Naive thymus-derived CD4-positive, alpha-beta T cell (primary cell): ENCODE measurements around the gene BTBD2. TPM values are rescaled to one million over a fixed set of nuclear protein-coding genes. Genes with fewer than 3 reads are reported as not detected.

Source experiments
- ATAC-seq: fragments of 150-1000 bp; cut with Tn5 transposase; 2 replicates; pipeline ENCODE4 v1.10.0; 2021; ENCODE audit warnings: mild to moderate bottlenecking, moderate library complexity
- CTCF ChIA-PET: fragments of 350-600 bp; sonication (Branson Sonifier 250); formaldehyde crosslinking; loops from one replicate; lab custom pipeline; 2021; ENCODE audit warnings: antibody characterized with exemption; lab: Charles Lee
- POLR2A ChIA-PET: fragments of 350-600 bp; sonication (Branson Sonifier 250); formaldehyde crosslinking; loops from one replicate; lab custom pipeline; 2021; ENCODE audit warnings: antibody characterized with exemption, inconsistent platforms; lab: Charles Lee
- DNase-seq, 9 donors: peaks; one replicate each; pipeline versions ENCODE4 v3.0.0 to v3.0.0-alpha.2; 2020 to 2022; ENCODE audit warnings: mixed read lengths in 1 of 9
- H3K27ac ChIP-seq: one replicate; pipeline ENCODE4 v1.7.0; 2013; ENCODE audit warnings: mild to moderate bottlenecking, low read depth, low read length, moderate library complexity
- H3K27me3 ChIP-seq, 2 donors: one replicate each; pipeline ENCODE4 v1.7.0; 2013; ENCODE audit warnings: low read length in 2 of 2, mild to moderate bottlenecking in 2 of 2, moderate library complexity in 2 of 2; ENCODE audit not compliant: control insufficient read depth in 2 of 2, insufficient read depth in 2 of 2
- H3K36me3 ChIP-seq, 3 experiments: 1 replicate in 2 of 3; 2 replicates in 1 of 3; pipeline ENCODE4 v1.7.0; 2013; ENCODE audit warnings: low read length in 3 of 3, mild to moderate bottlenecking in 3 of 3, moderate library complexity in 1 of 3; ENCODE audit not compliant: insufficient read depth in 3 of 3, control insufficient read depth in 2 of 3
- H3K4me1 ChIP-seq, 2 donors: one replicate each; pipeline ENCODE4 v1.7.0; 2013; ENCODE audit warnings: low read length in 2 of 2, mild to moderate bottlenecking in 2 of 2, moderate library complexity in 1 of 2; ENCODE audit not compliant: control insufficient read depth in 2 of 2, insufficient read depth in 2 of 2
- H3K4me3 ChIP-seq: 2 replicates; pipeline ENCODE4 v1.7.0; 2013; ENCODE audit warnings: mild to moderate bottlenecking, low read length
- H3K9me3 ChIP-seq, 3 experiments: 1 replicate in 2 of 3; 2 replicates in 1 of 3; pipeline ENCODE4 v1.7.0; 2013; ENCODE audit warnings: low read length in 3 of 3; ENCODE audit not compliant: control insufficient read depth in 2 of 3
- H3K27ac Mint-ChIP-seq, 9 donors: one replicate each; pipeline ENCODE4 v1.8.0; 2020 to 2022; ENCODE audit warnings: mixed read lengths in 9 of 9, mild to moderate bottlenecking in 8 of 9, moderate library complexity in 5 of 9, inconsistent platforms in 2 of 9
- H3K27me3 Mint-ChIP-seq, 5 donors: one replicate each; pipeline ENCODE4 v1.8.0; 2021 to 2022; ENCODE audit warnings: mixed read lengths in 5 of 5, mild to moderate bottlenecking in 1 of 5
- H3K36me3 Mint-ChIP-seq, 5 donors: one replicate each; pipeline ENCODE4 v1.8.0; 2020 to 2022; ENCODE audit warnings: mixed read lengths in 5 of 5, mild to moderate bottlenecking in 3 of 5, inconsistent platforms in 1 of 5
- H3K4me1 Mint-ChIP-seq, 7 donors: one replicate each; pipeline ENCODE4 v1.8.0; 2020 to 2022; ENCODE audit warnings: mixed read lengths in 7 of 7, mild to moderate bottlenecking in 3 of 7, inconsistent platforms in 1 of 7
- H3K4me3 Mint-ChIP-seq, 10 donors: one replicate each; pipeline ENCODE4 v1.8.0; 2020 to 2022; ENCODE audit warnings: mild to moderate bottlenecking in 10 of 10, mixed read lengths in 10 of 10, moderate library complexity in 6 of 10, inconsistent platforms in 2 of 10
- H3K9me3 Mint-ChIP-seq, 11 donors: one replicate each; pipeline ENCODE4 v1.8.0; 2020 to 2022; ENCODE audit warnings: mixed read lengths in 11 of 11, mild to moderate bottlenecking in 4 of 11, inconsistent platforms in 1 of 11, moderate library complexity in 1 of 11
- intact Hi-C, 2 donors: fragments of 100-400 bp; cut with micrococcal nuclease; formaldehyde crosslinking; loops; one replicate each; pipeline ENCODE4 v1.15.1; 2023
- polyA plus RNA-seq, 2 donors: library from polyadenylated mRNA; unstranded; fragments of 300-500 nt; fragmentation: Illumina TruSeq; gene quantifications; one replicate each; pipeline ENCODE4 v1.2.3, GENCODE V29; 2021
- total RNA-seq, 6 experiments: library from RNA in 5 of 6; stranded (reverse) in 5 of 6; gene quantifications; 1 replicate in 5 of 6; 2 replicates in 1 of 6; pipeline ENCODE4 v1.2.3 and lab custom pipeline; 2021 to 2026

The BTBD2 gene
- total and polyA plus RNA-seq, 7 experiments from 2014 or later = 5.2 to 70.8 (median 62.5) TPM

- H3K4me1 ChIP-seq = peaks cover 46 to 60% of the 10 kb centered on the region in 2 donors
- Mint-ChIP-seq H3K9me3 (no peaks in the 10 kb centered on the region), H3K27me3 (no peaks in the 10 kb centered on the region), H3K27ac (peak overlapping the region; percentile 87 to 96 (median 94)), H3K36me3 (peaks cover 0 to 4% (median 0%) of the 10 kb centered on the region in 5 donors), H3K4me3 (peak overlapping the region; percentile 61 to 86 (median 79)), H3K4me1 (peaks cover 9 to 59% (median 37%) of the 10 kb centered on the region in 7 donors)
- DNase-seq = peak in 8 of 9 donors; percentile 36 to 78 (median 53)
- peak overlapping the region; percentile 90 for H3K27ac ChIP-seq
- no peaks in the 10 kb centered on the region for H3K27me3 ChIP-seq
- H3K4me3 ChIP-seq = peak overlapping the region; percentile 15
- CTCF ChIA-PET = interaction anchor here (0.9 to 2.0 kb wide), 7 partner anchors 9 to 45 kb away, joined by 3 to 10 read pairs (median 3); partner anchors contain the start of gene IZUMO4
- POLR2A ChIA-PET = interaction anchor here (0.6 to 2.7 kb wide), 24 partner anchors 9 to 425 kb away, joined by 3 to 42 read pairs (median 4); partner anchors contain the start of gene MOB3A
- peak; percentile 38 for ATAC-seq
- intact Hi-C loops = loop anchor here (1.0 to 5.0 kb wide), 10 partner anchors 9 to 190 kb away; partner anchors contain the start of genes AP3D1 (in 1 of the 2), IZUMO4 (in 1 of the 2), KLF16 (in 1 of the 2) and MOB3A (in 1 of the 2)
- peaks cover 0 to 31% (median 7%) of the 10 kb centered on the region in 3 experiments for H3K36me3 ChIP-seq
- no peaks in the 10 kb centered on the region for H3K9me3 ChIP-seq
Observed at GRCh38 chr19:2051773-2052704, 36.5 kb upstream of the BTBD2 start.

- Histone ChIP-seq H3K4me3 (peak within 1 kb of the TSS; percentile 98), H3K4me1 (peaks cover 45 to 58% of the 10 kb centered on the region in 2 donors), H3K27me3 (no peaks in the 10 kb centered on the region), H3K9me3 (no peaks in the 10 kb centered on the region), H3K36me3 (peaks cover 0 to 39% (median 9%) of the 10 kb centered on the region in 3 experiments), H3K27ac (peak within 1 kb of the TSS; percentile 90)
- ATAC-seq (peak; percentile 91), DNase-seq (peak; percentile 89 to 100 (median 94))
- ChIA-PET CTCF (interaction anchor here (1.2 to 2.0 kb wide), 3 partner anchors 9 to 46 kb away, joined by 3 to 8 read pairs (median 6); partner anchors contain the start of gene IZUMO4), POLR2A (interaction anchor here (0.6 to 2.7 kb wide), 17 partner anchors 10 to 426 kb away, joined by 3 to 42 read pairs (median 6); partner anchors contain the start of gene MOB3A)
- Mint-ChIP-seq H3K9me3 (no peaks in the 10 kb centered on the region), H3K27ac (peak within 1 kb of the TSS; percentile 87 to 96 (median 94)), H3K4me1 (peaks cover 9 to 57% (median 30%) of the 10 kb centered on the region in 7 donors), H3K36me3 (peaks cover 0 to 4% (median 0%) of the 10 kb centered on the region in 5 donors), H3K27me3 (no peaks in the 10 kb centered on the region), H3K4me3 (peak within 1 kb of the TSS; percentile 83 to 90 (median 86))
- intact Hi-C loops = loop anchor here (1.0 to 5.0 kb wide), 11 partner anchors 9 to 189 kb away; partner anchors contain the start of genes AP3D1 (in 1 of the 2), IZUMO4 (in 1 of the 2), KLF16 (in 1 of the 2) and MOB3A (in 1 of the 2)
Observed at GRCh38 chr19:2050991-2051772, 35.7 kb upstream of the BTBD2 start, which contains the start of gene MKNK2. TSS of gene MKNK2 (minus strand) at chr19:2051244. CDS start at chr19:2050851, 393 bp downstream.

- CTCF ChIA-PET = no interaction called here
- POLR2A ChIA-PET = interaction anchor here (0.6 to 2.6 kb wide), 10 partner anchors 8 to 1142 kb away, joined by 3 to 21 read pairs (median 5); no protein-coding TSS in a partner anchor
- ATAC-seq (no peak), DNase-seq (peak in 1 of 9 donors; percentile 50)
- Histone ChIP-seq H3K4me3 (peak overlapping the region; percentile 98), H3K27me3 (no peaks in the 10 kb centered on the region), H3K9me3 (no peaks in the 10 kb centered on the region), H3K27ac (peak overlapping the region; percentile 87), H3K4me1 (peaks cover 41 to 52% of the 10 kb centered on the region in 2 donors), H3K36me3 (peaks cover 0 to 46% (median 15%) of the 10 kb centered on the region in 3 experiments)
- Mint-ChIP-seq H3K4me3 (peak overlapping the region; percentile 83 to 90 (median 86)), H3K27ac (peak overlapping the region in 8 of 9 donors; percentile 17 to 89 (median 80)), H3K4me1 (peaks cover 7 to 56% (median 26%) of the 10 kb centered on the region in 7 donors), H3K27me3 (no peaks in the 10 kb centered on the region), H3K36me3 (peaks cover 0 to 4% (median 0%) of the 10 kb centered on the region in 5 donors), H3K9me3 (no peaks in the 10 kb centered on the region)
- intact Hi-C loops = loop anchor here (1.0 to 5.0 kb wide), 7 partner anchors 18 to 188 kb away; partner anchors contain the start of genes AP3D1 (in 1 of the 2) and KLF16 (in 1 of the 2)
Observed at GRCh38 chr19:2050349-2050990, 35.0 kb upstream of the BTBD2 start.

DNA sequence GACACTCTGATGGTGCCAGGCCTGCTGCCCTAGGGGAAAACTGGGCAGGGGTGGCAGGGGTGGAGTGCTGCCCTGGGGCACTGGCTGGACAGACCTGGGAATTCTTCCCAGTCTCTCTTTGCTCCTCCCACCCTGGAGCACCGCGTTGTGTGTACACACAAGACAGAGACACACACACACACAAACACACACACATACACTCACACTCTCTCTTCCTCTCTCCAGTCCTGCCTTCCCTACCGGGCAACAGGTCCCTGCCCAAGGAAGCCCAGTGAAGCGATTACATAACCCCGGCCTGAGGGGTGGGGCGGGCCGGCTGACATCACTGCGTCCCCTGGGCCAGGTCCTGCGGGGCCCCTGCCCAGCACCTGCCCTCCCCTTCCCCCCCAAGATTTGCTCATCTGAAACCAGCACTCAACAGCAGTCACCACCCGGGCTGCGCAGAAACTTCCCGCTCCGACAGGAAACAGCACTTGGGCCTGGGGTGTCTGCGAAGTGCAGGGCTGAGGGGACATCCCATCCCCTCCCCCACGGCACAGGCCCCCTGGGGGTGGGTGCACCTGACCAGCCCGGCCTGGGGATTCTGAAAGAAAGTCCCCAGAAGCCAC is 34.3 kb upstream of the BTBD2 start:
- H3K36me3 Mint-ChIP-seq = peaks cover 0 to 6% (median 0%) of the 10 kb centered on the region in 5 donors
- H3K9me3 Mint-ChIP-seq = no peaks in the 10 kb centered on the region
- Histone ChIP-seq H3K36me3 (peaks cover 0 to 53% (median 15%) of the 10 kb centered on the region in 3 experiments), H3K9me3 (no peaks in the 10 kb centered on the region), H3K4me1 (peaks cover 41 to 55% of the 10 kb centered on the region in 2 donors), H3K27ac (peak overlapping the region; percentile 87), H3K27me3 (no peaks in the 10 kb centered on the region), H3K4me3 (peak overlapping the region; percentile 98)
- ChIA-PET CTCF (no interaction called here), POLR2A (interaction anchor here (0.6 to 2.6 kb wide), 13 partner anchors 9 to 1141 kb away, joined by 3 to 21 read pairs (median 5); no protein-coding TSS in a partner anchor)
- peak overlapping the region; percentile 83 to 90 (median 86) for H3K4me3 Mint-ChIP-seq
- H3K27me3 Mint-ChIP-seq = no peaks in the 10 kb centered on the region
- H3K4me1 Mint-ChIP-seq = peaks cover 4 to 52% (median 26%) of the 10 kb centered on the region in 7 donors
- peak; percentile 17 for ATAC-seq
- DNase-seq = peak in 8 of 9 donors; percentile 60 to 72 (median 69)
- intact Hi-C loops = loop anchor here (1.0 to 5.0 kb wide), 7 partner anchors 19 to 188 kb away; partner anchors contain the start of genes AP3D1 (in 1 of the 2) and KLF16 (in 1 of the 2)
- peak overlapping the region; percentile 63 to 90 (median 85) for H3K27ac Mint-ChIP-seq
